DMS114 treated with DMSO at 0.1 percent for 48 hours (cell line): Measurements from ENCODE around the gene NR2F2.

Experiments
- DNase-seq: peaks from one replicate; lab custom pipeline; 2025; ENCODE audit not compliant: unreplicated experiment; lab: John Stamatoyannopoulos, UW

Gene NR2F2

GRCh38 chr15:96330450-96331143, at the start of gene NR2F2:
TSS of gene NR2F2 (plus strand) at chr15:96330700. CDS start at chr15:96332106, 1,406 bp downstream.
- DNase-seq = peak; percentile 99

GRCh38 chr15:96285305-96285704, 45.2 kb upstream of the NR2F2 start:
- DNase-seq = no peak

GRCh38 chr15:96285729-96286254, 44.7 kb upstream of the NR2F2 start:
- DNase-seq = no peak

GRCh38 chr15:96290679-96291078, 39.8 kb upstream of the NR2F2 start:
- DNase-seq = no peak

GRCh38 chr15:96292635-96293034, 37.9 kb upstream of the NR2F2 start:
- no peak for DNase-seq

DNA sequence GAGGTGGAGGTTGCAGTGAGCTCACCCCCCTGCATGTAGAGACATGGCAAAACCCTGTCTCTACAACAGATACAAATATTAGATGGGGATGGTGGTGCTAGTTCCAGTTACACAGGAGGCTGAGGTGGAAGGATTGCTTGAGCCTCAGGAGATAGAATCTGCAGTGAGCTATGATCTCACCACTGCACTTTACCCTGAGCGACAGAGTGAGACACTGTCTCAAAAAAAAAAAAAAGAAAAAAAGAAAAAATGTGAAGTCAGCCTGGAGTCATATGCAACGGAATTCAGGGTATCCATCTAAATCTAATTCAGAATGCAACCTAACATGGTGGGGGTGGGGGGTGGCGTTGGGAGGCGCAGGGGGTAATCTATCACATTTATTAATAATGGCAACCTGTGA, 37.1 kb upstream of the NR2F2 start:
- no peak for DNase-seq

DNA sequence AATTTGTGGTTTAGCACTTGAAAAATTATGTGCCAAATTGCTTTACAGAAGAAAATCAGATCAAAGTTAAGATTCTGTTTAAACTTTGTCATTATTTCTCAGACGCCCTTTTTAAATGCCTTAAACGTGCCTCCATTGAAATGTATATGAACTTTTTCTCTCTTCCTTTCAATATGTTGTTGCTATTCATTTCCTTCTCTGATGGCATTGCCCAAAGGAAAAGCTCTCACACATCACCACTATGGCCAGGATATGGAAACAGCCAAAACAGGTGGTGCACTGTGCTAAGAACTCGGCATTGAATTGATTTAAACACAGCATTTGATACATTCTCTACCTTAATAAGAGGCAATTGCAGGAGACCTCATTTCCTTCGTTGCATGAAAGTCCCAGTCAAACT, 35.7 kb upstream of the NR2F2 start:
- DNase-seq = no peak

DNA sequence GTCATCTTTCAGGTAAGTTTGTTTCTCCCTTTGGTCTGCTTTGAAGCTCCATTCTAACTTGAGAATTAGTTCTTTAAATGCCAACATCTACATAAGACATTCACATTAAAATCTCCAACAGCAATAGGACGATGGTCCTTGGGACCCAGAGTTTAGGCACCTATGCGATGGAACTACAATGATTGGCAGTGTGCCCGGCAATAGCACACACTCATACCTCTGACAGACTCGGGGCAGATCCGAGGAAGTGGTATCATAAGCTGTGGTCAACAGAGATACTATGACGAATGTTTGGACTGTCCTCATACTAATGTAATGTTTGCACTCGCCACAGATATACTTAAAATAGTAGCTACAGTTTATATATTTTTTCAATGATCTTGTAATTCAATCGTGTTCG, 34.2 kb upstream of the NR2F2 start:
- no peak for DNase-seq

- no peak for DNase-seq
These were observed 32.7 kb upstream of the NR2F2 start for GRCh38 chr15:96297783-96298182.

DNA sequence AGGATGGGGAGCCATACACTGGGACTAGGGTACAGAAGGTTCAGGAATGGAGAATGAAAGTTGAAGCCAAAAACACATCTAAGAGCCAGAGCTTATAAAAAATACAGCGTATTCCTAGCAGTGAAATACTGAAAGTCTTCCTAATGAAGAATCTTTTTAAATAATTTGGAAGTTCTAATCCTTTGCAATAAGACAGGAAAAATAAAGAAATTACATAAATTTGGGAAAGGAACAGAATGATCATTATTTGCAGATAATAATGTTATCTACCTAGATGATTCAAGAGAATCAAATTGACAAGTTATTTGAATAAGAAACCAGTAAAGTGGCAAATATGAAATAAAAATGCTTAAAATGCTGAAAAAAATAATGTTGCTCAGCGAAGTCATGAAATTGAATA, 32.3 kb upstream of the NR2F2 start:
- no peak for DNase-seq

DNA sequence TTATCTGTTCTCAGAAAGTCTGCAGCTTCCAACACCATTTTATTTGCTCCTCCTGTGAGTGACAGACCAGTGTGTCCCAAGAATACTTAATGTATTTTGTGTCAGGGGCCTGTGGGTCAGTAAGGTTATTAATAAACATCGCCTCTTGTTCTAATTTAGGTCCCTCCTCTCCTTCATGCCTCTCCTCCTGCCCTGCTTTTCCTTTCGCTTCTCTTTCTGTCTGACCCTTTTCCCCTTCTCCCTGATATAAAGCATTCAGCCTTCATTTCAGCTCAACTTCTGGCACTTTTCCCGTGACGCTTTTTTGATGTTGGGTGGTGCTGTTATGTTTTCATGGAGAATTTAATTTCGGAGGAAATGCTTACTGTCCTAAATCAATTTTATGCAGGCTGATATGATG, 29.7 kb upstream of the NR2F2 start:
- DNase-seq = no peak

GRCh38 chr15:96303503-96304056, 26.9 kb upstream of the NR2F2 start:
- DNase-seq = no peak

GRCh38 chr15:96304839-96305238, 25.7 kb upstream of the NR2F2 start:
- DNase-seq = no peak

DNA sequence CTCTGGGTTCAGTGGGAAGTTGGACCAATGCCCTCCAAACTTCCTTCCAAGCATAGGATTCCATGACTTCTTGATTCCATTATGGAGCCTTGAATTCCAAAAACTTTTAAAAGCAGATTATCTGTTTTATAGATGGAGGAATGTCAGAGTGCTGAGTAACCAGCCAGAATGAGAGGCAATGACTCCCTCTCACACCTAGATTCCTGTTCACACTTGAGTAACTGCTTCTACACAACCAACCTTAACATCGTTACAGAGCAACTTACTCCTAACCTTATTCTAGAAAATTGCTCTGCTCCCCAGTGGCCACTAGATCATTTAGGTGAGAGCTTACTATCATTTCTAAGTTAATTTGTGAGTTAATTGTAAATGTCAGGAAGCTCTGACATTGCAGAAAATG, 24.2 kb upstream of the NR2F2 start:
- no peak for DNase-seq

DNA sequence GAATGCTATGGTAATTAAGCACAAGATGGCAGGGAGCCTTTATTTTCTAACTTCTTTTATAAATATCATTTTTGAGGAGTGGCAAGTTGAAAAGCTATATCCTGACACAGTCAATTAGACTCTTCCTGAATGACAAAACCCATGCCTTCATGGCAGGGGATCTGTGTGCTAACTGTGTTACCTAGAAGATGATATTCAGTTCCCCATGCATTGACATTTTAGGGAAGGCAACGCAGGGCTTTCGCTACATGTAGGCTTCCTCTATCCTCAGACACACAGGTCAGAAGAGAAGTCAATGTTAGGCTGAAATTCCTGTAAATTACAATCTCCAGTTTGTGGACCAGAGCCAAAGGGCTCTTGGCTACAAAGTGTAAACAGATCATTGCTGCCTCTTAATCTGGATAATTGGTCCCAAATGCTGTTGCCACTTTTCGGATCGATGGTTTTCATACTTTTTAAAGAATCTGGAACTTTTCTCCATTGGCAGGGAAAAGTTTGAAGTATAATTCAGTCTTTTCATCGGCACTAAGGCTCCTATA, 22.6 kb upstream of the NR2F2 start:
- no peak for DNase-seq

GRCh38 chr15:96309143-96309660, 21.3 kb upstream of the NR2F2 start:
- DNase-seq = no peak

GRCh38 chr15:96311256-96311955, 19.1 kb upstream of the NR2F2 start:
- no peak for DNase-seq

- no peak for DNase-seq
These were observed 18.6 kb upstream of the NR2F2 start for GRCh38 chr15:96311956-96312294.

GRCh38 chr15:96312641-96313335, 17.7 kb upstream of the NR2F2 start:
- DNase-seq = no peak

DNA sequence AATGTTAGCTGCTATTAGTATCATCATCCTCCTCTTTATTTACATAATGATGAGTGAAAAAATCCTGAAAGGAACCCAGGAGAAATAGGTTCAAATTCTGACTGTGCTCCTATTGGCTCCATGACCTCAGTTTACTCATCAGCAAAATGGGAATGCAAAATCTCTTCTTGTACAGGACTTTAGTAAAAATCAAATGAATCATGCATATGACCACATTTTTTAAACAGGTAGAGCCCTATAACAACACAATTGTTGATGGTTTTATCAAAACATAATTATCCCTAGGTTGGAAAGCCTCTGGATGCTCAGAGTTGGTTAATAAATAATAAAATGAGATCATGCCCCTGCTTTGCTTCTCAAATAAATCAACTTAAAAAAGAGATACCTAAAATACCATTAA, 16.0 kb upstream of the NR2F2 start:
- DNase-seq = no peak

DNA sequence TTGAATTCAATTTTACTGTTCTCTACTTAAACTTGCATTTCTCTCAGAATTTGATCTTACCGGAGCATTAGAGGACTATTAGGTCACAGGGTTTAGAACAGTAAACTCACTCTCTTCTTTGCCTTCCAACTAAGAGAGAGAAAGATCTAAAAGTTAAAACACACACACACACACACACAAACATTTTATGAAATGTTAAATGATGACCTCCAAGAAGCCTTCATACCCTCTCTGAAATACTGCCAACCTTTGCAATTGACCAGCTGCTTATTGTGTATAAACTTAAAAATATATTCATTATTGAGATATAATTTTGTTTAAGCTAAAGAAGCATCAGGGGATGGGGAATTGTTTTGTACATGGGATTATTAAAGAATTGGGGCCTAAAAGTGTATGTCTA, 15.5 kb upstream of the NR2F2 start:
- DNase-seq = no peak
